B cell (primary cell): ENCODE results near the gene CA7.

Experiments
- EZH2 ChIP-seq: IDR thresholded peaks from 2 replicates; pipeline ENCODE4 v1.6.1; 2012; ENCODE audit warnings: borderline replicate concordance, low read depth, mild to moderate bottlenecking, moderate library complexity, low read length; ENCODE audit not compliant: insufficient read depth, poor library complexity, severe bottlenecking
- TF ChIP-seq, protein P1 (sequence below): fragments of 200-600 bp; IDR thresholded peaks from one replicate; pipeline ENCODE4 v1.8.0; 2022; ENCODE audit warnings: antibody characterized with exemption, mild to moderate bottlenecking

GRCh38 chr16:66902648-66903543, 58.7 kb downstream of the CA7 start:
- TF ChIP-seq, protein P1, sequence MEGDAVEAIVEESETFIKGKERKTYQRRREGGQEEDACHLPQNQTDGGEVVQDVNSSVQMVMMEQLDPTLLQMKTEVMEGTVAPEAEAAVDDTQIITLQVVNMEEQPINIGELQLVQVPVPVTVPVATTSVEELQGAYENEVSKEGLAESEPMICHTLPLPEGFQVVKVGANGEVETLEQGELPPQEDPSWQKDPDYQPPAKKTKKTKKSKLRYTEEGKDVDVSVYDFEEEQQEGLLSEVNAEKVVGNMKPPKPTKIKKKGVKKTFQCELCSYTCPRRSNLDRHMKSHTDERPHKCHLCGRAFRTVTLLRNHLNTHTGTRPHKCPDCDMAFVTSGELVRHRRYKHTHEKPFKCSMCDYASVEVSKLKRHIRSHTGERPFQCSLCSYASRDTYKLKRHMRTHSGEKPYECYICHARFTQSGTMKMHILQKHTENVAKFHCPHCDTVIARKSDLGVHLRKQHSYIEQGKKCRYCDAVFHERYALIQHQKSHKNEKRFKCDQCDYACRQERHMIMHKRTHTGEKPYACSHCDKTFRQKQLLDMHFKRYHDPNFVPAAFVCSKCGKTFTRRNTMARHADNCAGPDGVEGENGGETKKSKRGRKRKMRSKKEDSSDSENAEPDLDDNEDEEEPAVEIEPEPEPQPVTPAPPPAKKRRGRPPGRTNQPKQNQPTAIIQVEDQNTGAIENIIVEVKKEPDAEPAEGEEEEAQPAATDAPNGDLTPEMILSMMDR = no peak
- no peak for TF ChIP-seq EZH2
